Measurements from ENCODE around the gene PIK3C2B. TPM values are rescaled to one million over a fixed set of nuclear protein-coding genes. Genes with fewer than 3 reads are reported as not detected.

Gene PIK3C2B
- total and polyA plus RNA-seq, 2 donors (not counting 1 experiment from before 2014, with no cell fraction given) = 90.3 to 142 TPM

GRCh38 chr1:204502241-204502640 is 7.6 kb upstream of the PIK3C2B start:
- Histone ChIP-seq H2AFZ (ENCODE audit: insufficient read depth, low read depth, low read length, poor library complexity, severe bottlenecking) (no peak overlapping the region), H3K27me3 (replicated peaks in 1 of 4; ENCODE audit: control extremely low read depth in 1 of 4, control insufficient read depth in 3 of 4, insufficient read depth in 4 of 4, low read length in 3 of 4) (no peaks in the 10 kb centered on the region), H3K9ac (ENCODE audit: low read length) (no peak overlapping the region), H3K9me3 (ENCODE audit: control extremely low read depth in 1 of 3, control insufficient read depth in 2 of 3, insufficient read depth in 1 of 3, low read length in 2 of 3) (no peaks in the 10 kb centered on the region), H3K4me3 (ENCODE audit: control extremely low read depth in 1 of 5, extremely low read depth in 1 of 5, insufficient read depth in 1 of 5, low read depth in 2 of 5, low read length in 4 of 5) (no peak overlapping the region), H3K4me1 (ENCODE audit: control insufficient read depth in 2 of 2, insufficient read depth in 2 of 2, low read length in 2 of 2) (peaks cover 40 to 48% of the 10 kb centered on the region in 2 donors), H3K27ac (ENCODE audit: low read length in 2 of 2) (no peak overlapping the region), H4K20me1 (ENCODE audit: control insufficient read depth, insufficient read depth, low read length, poor library complexity, severe bottlenecking) (no peaks in the 10 kb centered on the region), H3K36me3 (replicated peaks in 1 of 2; ENCODE audit: control extremely low read depth in 1 of 2, control insufficient read depth in 1 of 2, extremely low read depth in 1 of 2, insufficient read depth in 2 of 2, low read length in 1 of 2) (no peaks in the 10 kb centered on the region), H3K79me2 (ENCODE audit: control insufficient read depth, insufficient read depth, low read length) (peaks cover 18% of the 10 kb centered on the region), H3K4me2 (replicated peaks; ENCODE audit: low read depth, low read length, poor library complexity, severe bottlenecking) (no peak overlapping the region)
- Mint-ChIP-seq H3K4me3 (no peak overlapping the region), H3K4me1 (peaks cover 63% of the 10 kb centered on the region), H3K27ac (no peak overlapping the region), H3K27me3 (no peaks in the 10 kb centered on the region), H3K9me3 (ENCODE audit: insufficient read depth) (no peaks in the 10 kb centered on the region)
- DNase-seq = no peak
- ChIA-PET POLR2A (interaction anchor here (0.9 to 1.8 kb wide), 5 partner anchors 8 to 71 kb away, joined by 4 to 7 read pairs (median 5); partner anchors contain the start of gene MDM4), CTCF (interaction anchor here (1.0 to 20.4 kb wide), 14 partner anchors 9 to 305 kb away, joined by 3 to 1884 read pairs (median 10); partner anchors contain the start of genes MDM4 and PIK3C2B)
- TF ChIP-seq EZH2 (IDR thresholded peaks at IDR 0.05; ENCODE audit: borderline replicate concordance, insufficient read depth, low read depth, low read length, poor library complexity, severe bottlenecking) = no peak
- TF ChIP-seq, protein P1, sequence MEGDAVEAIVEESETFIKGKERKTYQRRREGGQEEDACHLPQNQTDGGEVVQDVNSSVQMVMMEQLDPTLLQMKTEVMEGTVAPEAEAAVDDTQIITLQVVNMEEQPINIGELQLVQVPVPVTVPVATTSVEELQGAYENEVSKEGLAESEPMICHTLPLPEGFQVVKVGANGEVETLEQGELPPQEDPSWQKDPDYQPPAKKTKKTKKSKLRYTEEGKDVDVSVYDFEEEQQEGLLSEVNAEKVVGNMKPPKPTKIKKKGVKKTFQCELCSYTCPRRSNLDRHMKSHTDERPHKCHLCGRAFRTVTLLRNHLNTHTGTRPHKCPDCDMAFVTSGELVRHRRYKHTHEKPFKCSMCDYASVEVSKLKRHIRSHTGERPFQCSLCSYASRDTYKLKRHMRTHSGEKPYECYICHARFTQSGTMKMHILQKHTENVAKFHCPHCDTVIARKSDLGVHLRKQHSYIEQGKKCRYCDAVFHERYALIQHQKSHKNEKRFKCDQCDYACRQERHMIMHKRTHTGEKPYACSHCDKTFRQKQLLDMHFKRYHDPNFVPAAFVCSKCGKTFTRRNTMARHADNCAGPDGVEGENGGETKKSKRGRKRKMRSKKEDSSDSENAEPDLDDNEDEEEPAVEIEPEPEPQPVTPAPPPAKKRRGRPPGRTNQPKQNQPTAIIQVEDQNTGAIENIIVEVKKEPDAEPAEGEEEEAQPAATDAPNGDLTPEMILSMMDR (IDR thresholded peaks at IDR 0.05) = no peak
- intact Hi-C loops (cut with micrococcal nuclease) = loop anchor here (2.0 kb wide), 1 partner anchor 339 kb away; no protein-coding TSS in a partner anchor
- no peak for ATAC-seq (ENCODE audit: low read depth)
- WGBS (ENCODE audit: insufficient coverage) = 96% methylated on average over 4 of the region's 6 CpGs
